B cell (primary cell): ENCODE results near the gene ADAMTS10. TPM values are rescaled to one million over a fixed set of nuclear protein-coding genes. Genes with fewer than 3 reads are reported as not detected.

Source experiments
- ATAC-seq: fragments of 200-7000 bp; cut with Tn5 transposase; one replicate; pipeline ENCODE4 v1.10.0; 2021; ENCODE audit warnings: low read depth, mild to moderate bottlenecking, moderate number of reproducible peaks, moderate library complexity
- CTCF ChIA-PET: fragments of 350-600 bp; sonication (Branson Sonifier 250); formaldehyde crosslinking; loops from one replicate; lab custom pipeline; 2021; ENCODE audit warnings: antibody characterized with exemption, inconsistent platforms; lab: Charles Lee
- POLR2A ChIA-PET: fragments of 350-600 bp; sonication (Branson Sonifier 250); formaldehyde crosslinking; loops from one replicate; lab custom pipeline; 2021; ENCODE audit warnings: antibody characterized with exemption; lab: Charles Lee
- DNase-seq: peaks from one replicate; pipeline ENCODE4 v3.0.0; 2013
- H2AFZ ChIP-seq: 2 replicates; pipeline ENCODE4 v1.6.1; 2012; ENCODE audit warnings: mild to moderate bottlenecking, low read depth, low read length; ENCODE audit not compliant: insufficient read depth, poor library complexity, severe bottlenecking
- H3K27ac ChIP-seq, 2 donors: 1 replicate in 1 of 2; 2 replicates in 1 of 2; pipeline ENCODE4 v1.5.1; 2012 to 2013; ENCODE audit warnings: low read length in 2 of 2, mild to moderate bottlenecking in 2 of 2, moderate library complexity in 1 of 2
- H3K27me3 ChIP-seq, 4 experiments: fragments of 200-600 bp in 1 of 4; sonication (generic) in 1 of 4; replicated peaks in 1 of 4; 1 replicate in 2 of 4; 2 replicates in 2 of 4; pipeline versions ENCODE4 v1.6.1 to v1.7.0; 2013 to 2016; ENCODE audit warnings: low read length in 3 of 4, mild to moderate bottlenecking in 2 of 4, mixed read lengths in 1 of 4, moderate library complexity in 1 of 4; ENCODE audit not compliant: insufficient read depth in 4 of 4, control insufficient read depth in 3 of 4; ENCODE audit errors: control extremely low read depth in 1 of 4
- H3K36me3 ChIP-seq, 2 experiments: replicated peaks in 1 of 2; 1 replicate in 1 of 2; 2 replicates in 1 of 2; pipeline versions ENCODE4 v1.6.1 to v1.7.1; 2013; ENCODE audit warnings: low read length in 1 of 2; ENCODE audit not compliant: insufficient read depth in 2 of 2, control insufficient read depth in 1 of 2; ENCODE audit errors: control extremely low read depth in 1 of 2, extremely low read depth in 1 of 2
- H3K4me1 ChIP-seq, 2 donors: fragments of 200-600 bp in 1 of 2; sonication (generic) in 1 of 2; 1 replicate in 1 of 2; 2 replicates in 1 of 2; pipeline versions ENCODE4 v1.5.1 to v1.6.1; 2013 to 2017; ENCODE audit warnings: low read length in 2 of 2; ENCODE audit not compliant: control insufficient read depth in 2 of 2, insufficient read depth in 2 of 2
- H3K4me2 ChIP-seq: replicated peaks from 2 replicates; pipeline ENCODE3; 2012; ENCODE audit warnings: mild to moderate bottlenecking, low read depth, low read length; ENCODE audit not compliant: poor library complexity, severe bottlenecking
- H3K4me3 ChIP-seq, 5 experiments: fragments of 200-600 bp in 1 of 5; sonication (generic) in 1 of 5; 1 replicate in 3 of 5; 2 replicates in 2 of 5; pipeline versions ENCODE4 v1.5.1 to v1.7.0; 2011 to 2016; ENCODE audit warnings: low read length in 4 of 5, mild to moderate bottlenecking in 4 of 5, low read depth in 2 of 5, control low read depth in 1 of 5, moderate library complexity in 1 of 5; ENCODE audit not compliant: insufficient read depth in 1 of 5; ENCODE audit errors: control extremely low read depth in 1 of 5, extremely low read depth in 1 of 5
- H3K79me2 ChIP-seq: fragments of 200-600 bp; sonication (generic); one replicate; pipeline ENCODE4 v1.6.0; 2016; ENCODE audit warnings: low read length; ENCODE audit not compliant: control insufficient read depth, insufficient read depth
- H3K9ac ChIP-seq: fragments of 200-600 bp; sonication (generic); 2 replicates; pipeline ENCODE4 v1.6.1; 2017; ENCODE audit warnings: mild to moderate bottlenecking, low read length, moderate library complexity
- H3K9me3 ChIP-seq, 3 donors: one replicate each; pipeline versions ENCODE4 v1.6.1 to v1.7.1; 2013; ENCODE audit warnings: low read length in 2 of 3; ENCODE audit not compliant: control insufficient read depth in 2 of 3, insufficient read depth in 1 of 3; ENCODE audit errors: control extremely low read depth in 1 of 3
- H4K20me1 ChIP-seq: 2 replicates; pipeline ENCODE4 v1.6.0; 2012; ENCODE audit warnings: mild to moderate bottlenecking, low read length; ENCODE audit not compliant: insufficient read depth, control insufficient read depth, poor library complexity, severe bottlenecking
- H3K27ac Mint-ChIP-seq: one replicate; pipeline ENCODE4 v1.8.0; 2021; ENCODE audit warnings: mixed read lengths
- H3K27me3 Mint-ChIP-seq: one replicate; pipeline ENCODE4 v1.8.0; 2021; ENCODE audit warnings: mixed read lengths
- H3K4me1 Mint-ChIP-seq: one replicate; pipeline ENCODE4 v1.8.0; 2021; ENCODE audit warnings: mixed read lengths
- H3K4me3 Mint-ChIP-seq: one replicate; pipeline ENCODE4 v1.8.0; 2021; ENCODE audit warnings: mixed read lengths
- H3K9me3 Mint-ChIP-seq: one replicate; pipeline ENCODE4 v1.8.0; 2022; ENCODE audit warnings: mixed read lengths; ENCODE audit not compliant: insufficient read depth
- EZH2 ChIP-seq: IDR thresholded peaks from 2 replicates; pipeline ENCODE4 v1.6.1; 2012; ENCODE audit warnings: borderline replicate concordance, low read depth, mild to moderate bottlenecking, moderate library complexity, low read length; ENCODE audit not compliant: insufficient read depth, poor library complexity, severe bottlenecking
- WGBS: methylation state at CpG from one replicate; pipeline ENCODE4 v1.1.5; 2013; ENCODE audit warnings: missing lambda C conversion rate; ENCODE audit not compliant: insufficient coverage; 5-methylcytosine and 5-hydroxymethylcytosine counted together
- intact Hi-C: fragments of 100-400 bp; cut with micrococcal nuclease; formaldehyde crosslinking; loops from one replicate; pipeline ENCODE4 v1.10.0; 2022
- polyA plus RNA-seq: library from polyadenylated mRNA; depleted of rRNA; stranded (reverse); fragments of >200 nt; gene quantifications from 2 replicates; pipeline ENCODE4 v1.2.3, GENCODE V29; 2012
- total RNA-seq, 2 donors: library from RNA; stranded (reverse); fragments of 120-200 nt in 1 of 2; gene quantifications; 1 replicate in 1 of 2; 2 replicates in 1 of 2; pipeline versions ENCODE4 v1.2.3 to v1.2.4, GENCODE V29; 2013 to 2022
- TF ChIP-seq, protein P1 (sequence below): fragments of 200-600 bp; IDR thresholded peaks from one replicate; pipeline ENCODE4 v1.8.0; 2022; ENCODE audit warnings: antibody characterized with exemption, mild to moderate bottlenecking

The ADAMTS10 gene
- total and polyA plus RNA-seq, 2 donors (not counting 1 experiment from before 2014, with no cell fraction given), result 0.59 to 1.8 TPM

DNA sequence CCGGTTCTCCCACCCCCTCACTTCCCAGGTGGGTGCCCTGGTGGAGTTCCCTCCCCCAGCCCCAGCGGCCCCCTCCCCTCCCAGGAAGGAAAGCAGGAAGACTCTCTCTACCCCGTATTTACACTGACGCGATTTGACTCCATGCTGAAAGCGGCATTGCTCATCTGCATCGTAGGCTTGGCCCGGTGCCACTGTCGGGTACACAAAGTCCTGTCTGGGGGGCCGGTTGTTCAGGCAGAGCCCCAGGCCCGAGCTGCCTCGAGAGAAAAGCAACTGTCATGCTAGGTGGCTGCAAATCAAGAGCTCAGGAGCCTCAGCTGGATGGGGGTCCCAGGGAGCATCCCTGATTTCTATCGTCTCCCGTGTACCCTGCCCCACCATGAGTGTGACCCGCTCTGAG, 14.9 kb downstream of the ADAMTS10 start:
- H3K4me3 Mint-ChIP-seq, result no peak overlapping the region
- 87% methylated on average over 14 of the region's 15 CpGs for WGBS
- POLR2A ChIA-PET, result no interaction called here

DNA sequence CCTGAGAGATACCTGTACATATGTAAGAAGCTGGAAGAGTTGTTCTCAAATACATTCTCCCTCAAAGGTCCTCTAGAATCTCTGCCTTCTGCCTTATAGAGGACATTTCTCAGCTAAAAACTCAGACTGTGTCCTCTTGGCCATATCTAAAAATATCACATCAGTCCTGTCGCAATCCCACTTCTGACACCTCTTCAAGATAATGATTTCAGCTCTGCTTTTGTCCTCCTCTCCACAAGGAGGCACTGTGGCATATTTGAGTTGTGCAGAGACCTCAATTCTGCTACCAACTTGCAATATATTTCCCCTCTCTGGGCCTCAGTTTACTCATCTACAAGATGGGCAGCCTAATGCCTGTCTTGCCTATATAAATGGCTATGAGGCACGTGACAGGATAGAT, 16.6 kb downstream of the ADAMTS10 start:
- peaks cover 15% of the 10 kb centered on the region for H3K4me1 Mint-ChIP-seq
- 100% methylated on average over 2 of the region's 2 CpGs for WGBS
- Histone ChIP-seq H3K36me3 (no peaks in the 10 kb centered on the region), H3K4me2 (no peak overlapping the region), H3K27me3 (peaks cover 0 to 31% (median 17%) of the 10 kb centered on the region in 4 experiments), H2AFZ (no peak overlapping the region), H3K9ac (no peak overlapping the region), H3K27ac (no peak overlapping the region), H3K4me3 (no peak overlapping the region), H3K79me2 (no peaks in the 10 kb centered on the region), H3K4me1 (peaks cover 17% of the 10 kb centered on the region in 2 donors), H3K9me3 (peaks cover 0 to 57% (median 9%) of the 10 kb centered on the region in 3 donors), H4K20me1 (no peaks in the 10 kb centered on the region)
- TF ChIP-seq, protein P1, sequence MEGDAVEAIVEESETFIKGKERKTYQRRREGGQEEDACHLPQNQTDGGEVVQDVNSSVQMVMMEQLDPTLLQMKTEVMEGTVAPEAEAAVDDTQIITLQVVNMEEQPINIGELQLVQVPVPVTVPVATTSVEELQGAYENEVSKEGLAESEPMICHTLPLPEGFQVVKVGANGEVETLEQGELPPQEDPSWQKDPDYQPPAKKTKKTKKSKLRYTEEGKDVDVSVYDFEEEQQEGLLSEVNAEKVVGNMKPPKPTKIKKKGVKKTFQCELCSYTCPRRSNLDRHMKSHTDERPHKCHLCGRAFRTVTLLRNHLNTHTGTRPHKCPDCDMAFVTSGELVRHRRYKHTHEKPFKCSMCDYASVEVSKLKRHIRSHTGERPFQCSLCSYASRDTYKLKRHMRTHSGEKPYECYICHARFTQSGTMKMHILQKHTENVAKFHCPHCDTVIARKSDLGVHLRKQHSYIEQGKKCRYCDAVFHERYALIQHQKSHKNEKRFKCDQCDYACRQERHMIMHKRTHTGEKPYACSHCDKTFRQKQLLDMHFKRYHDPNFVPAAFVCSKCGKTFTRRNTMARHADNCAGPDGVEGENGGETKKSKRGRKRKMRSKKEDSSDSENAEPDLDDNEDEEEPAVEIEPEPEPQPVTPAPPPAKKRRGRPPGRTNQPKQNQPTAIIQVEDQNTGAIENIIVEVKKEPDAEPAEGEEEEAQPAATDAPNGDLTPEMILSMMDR, result no peak
- no peak for TF ChIP-seq EZH2
- H3K27me3 Mint-ChIP-seq, result peaks cover 30% of the 10 kb centered on the region
- CTCF ChIA-PET, result interaction anchor here (1.1 to 1.7 kb wide), 4 partner anchors 13 to 48 kb away, joined by 4 to 11 read pairs (median 8); no protein-coding TSS in a partner anchor
- H3K9me3 Mint-ChIP-seq, result peaks cover 8% of the 10 kb centered on the region
- peak overlapping the region; percentile 30 for H3K4me3 Mint-ChIP-seq
- no peak for DNase-seq
- no peak for ATAC-seq
- POLR2A ChIA-PET, result no interaction called here
- intact Hi-C loops, result no loop called here
- H3K27ac Mint-ChIP-seq, result peak overlapping the region; percentile 50

More for the DNA sequence above, 14.9 kb downstream of the ADAMTS10 start:
- Histone ChIP-seq H2AFZ (no peak overlapping the region), H3K27ac (no peak overlapping the region), H3K4me1 (peaks cover 17% of the 10 kb centered on the region in 2 donors), H3K9ac (no peak overlapping the region), H3K4me2 (no peak overlapping the region), H3K27me3 (peaks cover 0 to 31% (median 17%) of the 10 kb centered on the region in 4 experiments), H3K9me3 (peaks cover 0 to 57% (median 9%) of the 10 kb centered on the region in 3 donors), H3K36me3 (no peaks in the 10 kb centered on the region), H3K4me3 (no peak overlapping the region), H3K79me2 (no peaks in the 10 kb centered on the region), H4K20me1 (no peaks in the 10 kb centered on the region)
- CTCF ChIA-PET, result interaction anchor here (1.4 kb wide), 1 partner anchor 16 kb away, joined by 11 read pairs; no protein-coding TSS in a partner anchor
- Mint-ChIP-seq H3K9me3 (peaks cover 8% of the 10 kb centered on the region), H3K27ac (no peak overlapping the region), H3K4me1 (peaks cover 15% of the 10 kb centered on the region), H3K27me3 (peaks cover 30% of the 10 kb centered on the region)
- no peak for ATAC-seq
- intact Hi-C loops, result no loop called here
- TF ChIP-seq, protein P1, result no peak
- no peak for TF ChIP-seq EZH2
- DNase-seq, result no peak
